Measurements from ENCODE around the gene TEAD1.

TEAD1 gene

GRCh38 chr11:12674571-12674935 is 332 bp downstream of the TEAD1 start:
- H3K27me3 ChIP-seq (ENCODE audit: insufficient read depth, poor library complexity, severe bottlenecking), result peaks cover 50% of the 10 kb centered on the region
- H3K4me3 ChIP-seq (replicated peaks; ENCODE audit: insufficient read depth, low read length), result no peak overlapping the region
- TF ChIP-seq SPI1 (IDR thresholded peaks at IDR 0.05; ENCODE audit: borderline replicate concordance, low read depth), result no peak
- TF ChIP-seq POLR2AphosphoS5 (IDR thresholded peaks at IDR 0.05; ENCODE audit: low read depth), result no peak
- TF ChIP-seq CTCF (IDR thresholded peaks at IDR 0.05; ENCODE audit: insufficient read depth, low read length), result no peak
- TF ChIP-seq GABPA (IDR thresholded peaks at IDR 0.05; ENCODE audit: low read depth), result no peak
- DNase-seq (ENCODE audit: low read depth in 1 of 2, low spot score in 1 of 2), result no peak
- H3K27ac ChIP-seq (replicated peaks), result no peak overlapping the region

GRCh38 chr11:12674936-12675696 is 895 bp downstream of the TEAD1 start:
- no peak overlapping the region for H3K4me3 ChIP-seq (replicated peaks; ENCODE audit: insufficient read depth, low read length)
- DNase-seq (ENCODE audit: low read depth in 1 of 2, low spot score in 1 of 2), result no peak

GRCh38 chr11:12675951-12676711 is 1.9 kb downstream of the TEAD1 start:
- peaks cover 61% of the 10 kb centered on the region for H3K27me3 ChIP-seq (ENCODE audit: insufficient read depth, poor library complexity, severe bottlenecking)
- H3K4me3 ChIP-seq (replicated peaks; ENCODE audit: insufficient read depth, low read length), result no peak overlapping the region
- no peak for TF ChIP-seq GABPA (IDR thresholded peaks at IDR 0.05; ENCODE audit: low read depth)
- no peak for TF ChIP-seq CTCF (IDR thresholded peaks at IDR 0.05; ENCODE audit: insufficient read depth, low read length)
- no peak for TF ChIP-seq SPI1 (IDR thresholded peaks at IDR 0.05; ENCODE audit: borderline replicate concordance, low read depth)
- no peak for TF ChIP-seq POLR2AphosphoS5 (IDR thresholded peaks at IDR 0.05; ENCODE audit: low read depth)
- TF ChIP-seq REST (IDR thresholded peaks at IDR 0.05; ENCODE audit: insufficient replicate concordance, low read depth), result no peak
- no peak for DNase-seq (ENCODE audit: low read depth in 1 of 2, low spot score in 1 of 2)
- no peak overlapping the region for H3K27ac ChIP-seq (replicated peaks)

More at GRCh38 chr11:12674936-12675696, 895 bp downstream of the TEAD1 start:
- no peak overlapping the region for H3K27ac ChIP-seq (replicated peaks)
- TF ChIP-seq CTCF (IDR thresholded peaks at IDR 0.05; ENCODE audit: insufficient read depth, low read length), result no peak
- TF ChIP-seq REST (IDR thresholded peaks at IDR 0.05; ENCODE audit: insufficient replicate concordance, low read depth), result no peak
- TF ChIP-seq SPI1 (IDR thresholded peaks at IDR 0.05; ENCODE audit: borderline replicate concordance, low read depth), result no peak
- no peak for TF ChIP-seq POLR2AphosphoS5 (IDR thresholded peaks at IDR 0.05; ENCODE audit: low read depth)
- TF ChIP-seq GABPA (IDR thresholded peaks at IDR 0.05; ENCODE audit: low read depth), result no peak
- H3K27me3 ChIP-seq (ENCODE audit: insufficient read depth, poor library complexity, severe bottlenecking), result peaks cover 55% of the 10 kb centered on the region
